ENCODE data around the gene CFL1. TPM values are rescaled to one million over a fixed set of nuclear protein-coding genes. Genes with fewer than 3 reads are reported as not detected.

The CFL1 gene
- total RNA-seq: 1,095 and 1,455 TPM in 2 replicates

DNA sequence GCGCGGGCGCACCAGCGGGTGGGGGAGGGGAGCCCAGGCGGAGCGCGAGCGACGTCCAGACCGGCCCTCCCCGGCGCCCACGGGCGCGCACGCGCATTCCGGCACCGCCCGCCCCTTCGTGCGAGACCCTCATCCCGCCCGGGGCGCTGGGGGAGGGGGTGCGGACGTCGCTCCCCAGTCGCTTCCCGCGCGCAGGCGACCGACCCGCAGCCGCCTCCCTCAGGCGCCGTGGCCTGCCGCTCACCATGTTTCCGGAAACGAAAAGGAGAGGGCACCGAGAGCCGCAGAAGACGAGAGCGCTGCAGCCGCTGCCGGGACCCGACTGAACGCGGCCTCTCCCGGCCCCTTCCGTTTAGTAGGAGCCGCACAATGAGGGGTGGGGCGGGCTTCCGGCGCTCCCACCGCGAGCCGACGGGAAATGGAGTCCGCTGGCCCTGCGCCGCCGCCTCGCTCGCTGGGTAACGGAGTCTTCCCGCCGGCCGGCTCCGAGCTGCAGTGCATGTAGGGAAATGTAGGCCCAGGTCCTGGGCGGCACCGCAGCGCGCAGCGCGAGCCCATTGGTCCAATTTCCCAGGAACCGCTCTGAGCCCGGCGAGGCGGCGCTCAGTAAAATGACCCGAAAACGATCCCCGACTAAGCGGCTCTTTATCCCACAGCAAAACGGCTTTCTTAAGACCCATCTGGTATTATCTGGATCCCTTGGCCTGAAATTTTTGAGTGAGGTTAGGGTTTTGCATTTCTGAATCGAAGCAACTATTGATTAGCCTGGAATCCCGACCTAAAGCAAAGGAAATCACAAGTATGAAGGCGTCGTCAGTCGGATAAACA is at the start of gene CFL1:
TSS of gene CFL1 (minus strand) at position 328 of the 828 bp plus-strand sequence. CDS start at position 247, 81 bp downstream.

DNA sequence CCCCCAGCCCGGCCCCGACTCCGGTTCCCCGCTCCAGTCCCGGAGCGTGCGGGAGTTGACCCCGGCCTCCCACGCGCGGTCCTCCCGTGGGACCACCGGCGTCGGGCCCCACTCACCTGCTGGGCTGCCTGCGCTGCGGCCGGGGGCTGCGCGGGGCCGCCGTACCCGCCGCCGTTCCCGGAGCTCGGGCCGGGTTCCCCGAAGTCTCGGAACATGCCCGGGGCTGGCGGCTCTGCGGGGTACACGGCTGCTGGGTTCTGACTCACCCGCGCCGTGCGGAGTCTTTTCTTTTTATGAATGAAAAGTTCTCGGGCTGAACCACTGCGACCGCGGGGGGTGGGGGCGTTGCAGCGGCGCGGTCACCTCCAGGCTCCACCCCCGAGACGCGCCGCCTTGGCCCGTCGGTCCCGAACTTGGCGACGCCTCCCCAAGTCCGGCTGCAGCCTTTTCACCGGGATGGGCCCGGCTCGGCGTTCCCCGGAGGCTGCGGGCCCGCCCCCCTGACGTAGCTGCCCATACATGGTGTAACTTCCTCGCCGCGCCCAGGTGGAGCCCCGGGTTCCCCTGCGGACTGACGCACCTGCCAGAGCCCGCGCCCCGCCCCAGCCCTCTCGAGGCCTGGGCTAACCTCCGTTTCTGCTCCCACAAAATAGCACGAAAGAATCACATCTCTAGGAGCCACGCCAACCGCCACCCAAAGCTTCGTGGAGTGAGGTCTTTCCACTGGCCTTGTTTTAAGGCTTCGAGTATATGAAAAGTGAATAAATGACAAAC is 42.3 kb upstream of the CFL1 start, which contains the start of gene FOSL1:
TSS of gene FOSL1 (minus strand) at position 264 of the 774 bp plus-strand sequence. CDS start at position 215, 49 bp downstream.

DNA sequence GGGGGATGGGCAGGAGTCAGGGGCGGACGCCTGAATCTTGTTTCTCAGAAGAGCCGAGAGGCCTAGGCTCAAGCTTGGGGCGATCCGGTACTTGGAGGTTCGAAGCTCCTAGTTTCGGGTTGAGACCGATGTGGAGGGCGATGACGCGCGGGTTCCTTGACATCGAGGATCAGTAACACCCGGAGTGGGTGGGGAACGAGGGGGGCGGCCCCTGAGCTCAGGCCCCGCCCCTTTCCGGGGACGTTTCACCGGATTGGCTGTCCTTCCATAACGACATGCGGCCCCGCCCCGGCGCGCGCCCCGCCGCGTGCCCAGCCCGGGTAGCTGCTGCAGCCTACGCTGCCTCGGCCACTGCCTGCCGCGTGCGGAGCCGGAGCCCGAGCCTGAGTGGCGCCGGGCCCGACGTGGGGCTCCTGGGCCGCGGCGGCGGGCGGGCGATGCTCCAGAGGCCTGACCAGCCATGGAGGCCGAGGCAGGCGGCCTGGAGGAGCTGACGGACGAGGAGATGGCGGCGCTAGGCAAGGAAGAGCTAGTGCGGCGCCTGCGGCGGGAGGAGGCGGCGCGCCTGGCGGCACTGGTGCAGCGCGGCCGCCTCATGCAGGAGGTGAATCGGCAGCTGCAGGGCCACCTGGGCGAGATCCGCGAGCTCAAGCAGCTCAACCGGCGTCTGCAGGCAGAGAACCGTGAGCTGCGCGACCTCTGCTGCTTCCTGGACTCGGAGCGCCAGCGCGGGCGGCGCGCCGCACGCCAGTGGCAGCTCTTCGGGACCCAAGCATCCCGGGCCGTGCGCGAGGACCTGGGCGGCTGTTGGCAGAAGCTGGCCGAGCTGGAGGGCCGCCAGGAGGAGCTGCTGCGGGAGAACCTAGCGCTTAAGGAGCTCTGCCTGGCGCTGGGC is 32.6 kb upstream of the CFL1 start, which contains the start of gene CCDC85B:
TSS of gene CCDC85B (plus strand) at position 350 of the 895 bp plus-strand sequence. CDS start at position 461, 111 bp downstream.

DNA sequence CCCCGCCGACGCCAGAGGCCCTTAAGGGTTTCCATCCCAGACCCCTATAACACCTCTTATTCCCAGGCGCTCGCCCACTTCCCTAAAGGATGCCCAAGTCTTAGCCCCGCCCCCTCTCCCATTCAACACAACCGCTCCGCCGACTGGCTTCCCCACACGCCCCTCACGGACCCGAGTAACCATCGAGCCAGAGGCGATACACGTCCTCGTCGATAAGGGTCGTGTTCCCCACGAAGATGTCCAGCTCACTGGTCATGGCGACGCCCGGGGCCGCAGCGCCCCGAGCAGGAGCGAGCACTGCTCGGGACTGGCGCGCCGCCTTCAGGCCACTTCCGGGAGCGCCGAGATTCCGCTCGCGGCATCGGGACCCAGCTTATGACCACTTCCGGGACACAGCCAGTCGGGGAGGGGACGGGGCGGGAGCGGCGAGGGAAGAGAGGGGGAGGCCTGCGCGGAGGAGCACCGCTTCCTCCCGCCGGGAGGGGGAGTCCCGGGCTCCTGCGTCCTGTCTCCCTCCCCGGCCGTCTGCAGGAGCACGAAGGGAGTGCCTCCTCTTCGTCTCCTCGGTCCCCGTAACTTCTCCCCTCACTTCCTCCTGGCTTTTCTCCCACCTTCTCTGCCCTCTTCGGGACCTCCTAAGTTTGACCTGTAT is 30.3 kb upstream of the CFL1 start, which contains the start of gene FIBP:
TSS of gene FIBP (minus strand) at position 309 of the 652 bp plus-strand sequence. CDS start at position 256, 53 bp downstream.

DNA sequence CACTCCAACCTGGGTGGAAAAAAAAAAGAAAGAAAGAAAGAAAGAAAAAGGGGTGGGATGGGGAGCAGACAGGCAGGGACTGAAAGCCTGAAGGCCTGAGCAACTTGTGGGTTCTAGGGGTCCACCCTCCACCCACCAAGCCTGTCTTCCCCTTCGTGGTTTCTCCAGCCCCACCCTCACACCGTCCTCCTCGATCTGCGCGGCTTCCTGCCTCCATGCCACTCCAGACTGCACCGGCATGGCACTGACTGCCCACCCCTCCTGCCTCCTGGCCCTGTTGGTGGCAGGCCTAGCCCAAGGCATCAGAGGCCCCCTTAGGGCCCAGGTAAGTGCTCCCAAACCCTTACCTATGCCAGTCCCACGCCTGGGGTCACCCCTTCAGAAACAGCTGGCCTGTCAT is 21.6 kb upstream of the CFL1 start, which contains the start of gene CTSW:
TSS of gene CTSW (plus strand) at position 221 of the 400 bp plus-strand sequence. CDS start at position 239, 18 bp downstream.

DNA sequence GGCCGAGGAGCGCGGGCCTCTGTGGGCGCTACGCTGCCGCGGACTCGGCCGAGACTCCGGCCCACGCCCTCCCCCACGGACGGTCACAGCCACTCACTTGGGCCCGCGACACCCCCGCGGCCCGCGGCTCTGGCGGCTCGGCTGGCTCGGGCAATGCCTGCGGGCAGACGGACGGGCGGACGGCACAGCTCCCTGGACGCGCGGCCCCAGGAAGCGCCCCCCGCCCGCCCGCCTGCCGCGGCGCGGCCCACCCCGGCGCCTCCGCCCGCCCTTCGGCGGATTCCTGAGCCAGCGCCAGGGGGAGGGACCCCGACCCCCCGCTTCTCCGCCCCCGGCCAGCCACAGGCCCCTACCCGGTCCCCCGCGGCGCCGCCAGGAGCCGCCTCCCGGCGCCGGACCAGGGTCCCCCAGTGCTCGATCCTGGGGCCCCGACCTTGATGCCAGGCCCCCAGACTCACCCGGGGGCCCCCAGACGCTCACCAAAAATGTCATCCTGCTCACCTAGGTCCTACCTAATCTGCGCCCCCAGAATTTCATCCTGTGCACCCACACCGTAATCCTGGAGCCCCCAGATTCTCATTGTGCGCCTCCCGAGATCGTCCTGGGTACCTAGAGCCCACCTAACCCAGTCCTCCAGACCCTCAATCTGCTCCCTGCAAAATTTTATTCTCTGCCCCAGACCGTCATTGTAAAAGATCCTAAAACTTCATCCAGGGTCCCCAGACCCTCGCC is 14.8 kb upstream of the CFL1 start, which contains the start of gene EFEMP2:
TSS of gene EFEMP2 (minus strand) at position 215 of the 732 bp plus-strand sequence. CDS start 446 bp downstream, outside the sequence.

DNA sequence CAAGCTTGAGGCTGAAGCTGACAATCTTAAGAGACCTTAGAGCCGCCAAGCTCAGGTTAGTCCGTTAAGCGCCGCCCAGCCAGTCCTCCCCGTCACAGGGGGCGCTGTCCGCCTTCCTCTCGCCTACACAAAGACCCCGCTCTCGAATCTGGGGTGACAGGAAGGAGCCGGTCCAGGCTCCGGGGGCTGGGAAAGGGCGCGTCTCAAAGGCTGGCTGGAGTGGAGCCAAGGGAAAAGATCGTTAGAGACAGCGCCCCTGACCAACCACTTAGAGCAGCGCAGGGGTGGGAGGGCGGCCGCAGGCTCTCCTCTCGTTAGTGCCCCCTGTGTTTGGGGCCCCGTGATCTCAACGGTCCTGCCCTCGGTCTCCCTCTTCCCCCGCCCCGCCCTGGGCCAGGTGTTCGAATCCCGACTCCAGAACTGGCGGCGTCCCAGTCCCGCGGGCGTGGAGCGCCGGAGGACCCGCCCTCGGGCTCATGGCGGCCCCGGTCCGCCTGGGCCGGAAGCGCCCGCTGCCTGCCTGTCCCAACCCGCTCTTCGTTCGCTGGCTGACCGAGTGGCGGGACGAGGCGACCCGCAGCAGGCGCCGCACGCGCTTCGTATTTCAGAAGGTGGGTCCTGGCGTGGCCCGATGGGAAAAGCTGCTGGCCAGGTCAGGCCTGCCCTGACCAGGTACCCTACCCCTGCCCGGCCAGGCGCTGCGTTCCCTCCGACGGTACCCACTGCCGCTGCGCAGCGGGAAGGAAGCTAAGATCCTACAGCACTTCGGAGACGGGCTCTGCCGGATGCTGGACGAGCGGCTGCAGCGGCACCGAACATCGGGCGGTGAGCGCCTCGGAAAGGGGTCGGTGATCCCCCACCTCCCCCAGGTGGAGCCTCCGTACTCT is 2.5 kb upstream of the CFL1 start, which contains the start of gene MUS81:
TSS of gene MUS81 (plus strand) at position 156 of the 887 bp plus-strand sequence. CDS start at position 477, 321 bp downstream.

DNA sequence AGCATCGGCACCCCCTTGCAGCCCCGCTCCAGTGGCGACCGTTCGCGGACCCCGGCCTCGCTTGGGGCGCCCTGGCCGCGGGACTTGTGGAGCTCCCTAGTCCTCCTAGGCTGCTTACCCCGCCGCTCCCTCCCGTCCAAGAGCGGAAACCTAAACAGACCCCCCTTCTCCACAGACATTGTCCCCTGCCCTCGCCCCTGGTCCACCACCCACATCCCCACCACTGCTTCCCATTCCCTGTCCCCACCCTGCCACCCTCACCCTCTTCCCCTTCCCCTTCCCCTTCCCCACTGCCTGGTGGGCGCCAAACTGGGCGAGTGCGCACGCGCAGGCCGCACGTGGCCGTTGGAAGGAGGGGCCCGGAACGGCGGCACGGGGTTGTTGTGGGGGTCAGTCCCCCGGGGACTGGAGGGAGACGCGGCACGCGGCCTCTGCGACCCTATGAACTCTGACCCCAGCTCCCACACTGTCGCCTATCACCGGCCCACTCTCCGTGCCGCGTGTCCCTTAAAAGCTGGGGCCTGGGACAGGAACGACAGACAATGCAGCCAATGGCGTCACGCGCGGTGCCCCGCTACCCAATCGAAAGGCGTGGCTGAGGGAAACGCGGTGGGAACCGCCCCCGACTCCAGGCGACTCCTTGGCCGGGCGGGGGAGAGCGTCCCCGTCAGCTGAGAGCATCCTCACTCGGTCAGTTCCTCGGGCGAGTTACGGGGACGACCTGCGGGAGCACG is 24.5 kb downstream of the CFL1 start, which contains the start of gene SNX32:
TSS of gene SNX32 (plus strand) at position 667 of the 734 bp plus-strand sequence. CDS start 103 bp downstream, outside the sequence.

Other genes starting within 250 kb of the CFL1 start
- 55.2 and 72.0 TPM in 2 replicates for gene MAP3K11, start 244.0 kb downstream of the CFL1 start, total RNA-seq
- 11.2 and 11.7 TPM in 2 replicates for gene PCNX3, start 242.4 kb downstream of the CFL1 start, total RNA-seq
- gene SIPA1, start 220.1 kb downstream of the CFL1 start, total RNA-seq: 38.7 and 42.1 TPM in 2 replicates
- gene RELA, start 195.3 kb downstream of the CFL1 start, total RNA-seq: 12.7 and 14.7 TPM in 2 replicates
- gene KAT5, start 145.9 kb downstream of the CFL1 start, total RNA-seq: 31.8 and 35.4 TPM in 2 replicates
- gene RNASEH2C, start 137.4 kb downstream of the CFL1 start, total RNA-seq: 77.0 and 111 TPM in 2 replicates
- 6.8 and 8.1 TPM in 2 replicates for gene AP5B1, start 77.2 kb downstream of the CFL1 start, total RNA-seq
- gene OVOL1, start 71.1 kb downstream of the CFL1 start, total RNA-seq: not detected in 2 replicates
- 1.9 TPM in 1 of 2 replicates, not detected in the other for gene SNX32, start 24.2 kb downstream of the CFL1 start, total RNA-seq
- 47.4 and 53.3 TPM in 2 replicates for gene MUS81, start 2.3 kb upstream of the CFL1 start, total RNA-seq
- 15.3 and 20.5 TPM in 2 replicates for gene EFEMP2, start 14.6 kb upstream of the CFL1 start, total RNA-seq
- gene CTSW, start 21.7 kb upstream of the CFL1 start, total RNA-seq: not detected in 2 replicates
- gene FIBP, start 30.3 kb upstream of the CFL1 start, total RNA-seq: 133 and 257 TPM in 2 replicates
- gene CCDC85B, start 32.5 kb upstream of the CFL1 start, total RNA-seq: 195 and 218 TPM in 2 replicates
- 12.7 and 20.2 TPM in 2 replicates for gene FOSL1, start 42.2 kb upstream of the CFL1 start, total RNA-seq
- gene C11orf68, start 60.9 kb upstream of the CFL1 start, total RNA-seq: 13.3 and 15.7 TPM in 2 replicates
- gene DRAP1, start 61.2 kb upstream of the CFL1 start, total RNA-seq: 114 and 131 TPM in 2 replicates
- not detected in 2 replicates for gene TSGA10IP, start 87.3 kb upstream of the CFL1 start, total RNA-seq
- 33.5 and 74.5 TPM in 2 replicates for gene SART1, start 103.6 kb upstream of the CFL1 start, total RNA-seq
- gene EIF1AD, start 144.0 kb upstream of the CFL1 start, total RNA-seq: 30.2 and 45.1 TPM in 2 replicates
- 28.6 and 41.9 TPM in 2 replicates for gene BANF1, start 144.3 kb upstream of the CFL1 start, total RNA-seq
- gene CST6, start 153.8 kb upstream of the CFL1 start, total RNA-seq: not detected in 2 replicates
- gene CATSPER1, start 168.3 kb upstream of the CFL1 start, total RNA-seq: under 0.01 and 0.61 TPM in 2 replicates
- gene GAL3ST3, start 191.0 kb upstream of the CFL1 start, total RNA-seq: not detected in 2 replicates
- gene SF3B2, start 194.2 kb upstream of the CFL1 start, total RNA-seq: 99.4 and 114 TPM in 2 replicates
- gene PACS1, start 212.1 kb upstream of the CFL1 start, total RNA-seq: 12.7 and 17.8 TPM in 2 replicates